Prostate gland (tissue), 2 donors: Measurements from ENCODE around the gene HSF2.

Experiments used
- CTCF ChIP-seq, 4 experiments: fragments of 200-600 bp in 2 of 4; fragments of 450-650 bp in 2 of 4; sonication (generic) in 2 of 4; IDR thresholded peaks; 1 replicate in 3 of 4; 2 replicates in 1 of 4; pipeline ENCODE4 v1.5.1; 2016 to 2019; ENCODE audit warnings: antibody characterized with exemption in 4 of 4, mild to moderate bottlenecking in 2 of 4, moderate library complexity in 2 of 4
- POLR2A ChIP-seq: fragments of 450-650 bp; IDR thresholded peaks from one replicate; pipeline ENCODE4 v1.6.1; 2016; ENCODE audit warnings: antibody characterized with exemption, mild to moderate bottlenecking
- POLR2AphosphoS5 ChIP-seq: sonication (generic); formaldehyde crosslinking; IDR thresholded peaks from one replicate; pipeline ENCODE4 v1.6.1; 2017; ENCODE audit warnings: antibody characterized with exemption

GRCh38 chr6:122388945-122389344 is 10.5 kb upstream of the HSF2 start:
- TF ChIP-seq CTCF (IDR thresholded peaks at IDR 0.05) = no peak
- TF ChIP-seq POLR2A = no peak
- no peak for TF ChIP-seq POLR2AphosphoS5
